NOMO-1 treated with dmso at 0.1 percent for 144 hours (cell line): ENCODE measurements around the gene STAT1.
"Not testable (repeated sequence)": the region's sequence is repeated elsewhere in the genome, so short reads cannot be mapped to it uniquely, and the experiment has no call there.

Experiments
- DNase-seq: peaks from one replicate; lab custom pipeline; 2025; ENCODE audit not compliant: unreplicated experiment; lab: John Stamatoyannopoulos, UW

STAT1 gene

GRCh38 chr2:190964170-190964795 is 49.7 kb downstream of the STAT1 start:
- DNase-seq, result no peak

DNA sequence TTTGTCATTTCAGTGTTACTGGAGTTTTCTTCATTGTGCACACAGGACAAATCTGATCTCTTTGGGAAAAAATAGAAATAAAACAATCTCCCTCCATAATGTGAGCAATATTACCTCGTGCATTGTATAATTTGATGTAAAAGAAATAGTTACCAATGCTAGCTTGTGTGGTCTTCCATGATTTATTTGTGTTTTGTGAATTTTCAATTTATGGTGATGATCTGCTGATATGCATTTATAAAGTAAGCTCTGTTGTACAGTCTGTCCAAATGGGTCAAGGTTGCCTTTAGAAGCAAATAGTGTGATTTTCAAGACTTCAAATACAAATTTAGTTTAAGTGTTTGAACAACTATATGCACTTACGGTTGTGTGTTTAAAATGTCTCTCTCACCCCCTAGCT is 50.9 kb downstream of the STAT1 start:
- DNase-seq, result no peak

DNA sequence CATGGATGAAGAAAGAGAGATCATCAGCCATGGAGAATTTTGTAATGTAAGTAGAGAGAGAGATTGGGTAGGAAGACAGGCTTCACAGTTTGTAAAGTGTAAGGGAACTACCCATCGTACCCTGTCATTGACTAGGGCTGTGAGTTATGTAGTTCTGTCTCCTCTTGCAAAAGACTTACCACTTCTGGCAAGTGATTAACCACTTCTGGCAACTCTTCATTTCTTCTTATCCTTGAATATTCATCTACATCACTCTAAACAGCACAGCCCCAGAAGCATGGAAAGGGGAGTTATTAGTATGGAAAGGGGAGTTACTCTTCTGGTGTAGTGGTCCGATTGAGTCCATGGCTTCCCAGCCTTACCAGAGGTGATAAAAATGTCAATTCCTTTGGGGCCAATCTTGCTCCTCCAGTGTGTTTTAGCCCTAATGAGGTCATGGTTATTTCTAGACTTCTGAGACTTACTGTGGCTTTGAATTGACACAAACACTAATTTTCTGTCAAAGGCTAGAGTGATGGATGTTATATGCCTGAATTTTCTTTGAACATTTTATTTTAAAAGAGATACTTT is 52.0 kb downstream of the STAT1 start:
- DNase-seq, result peak; percentile 26

GRCh38 chr2:190961117-190961516 is 52.9 kb downstream of the STAT1 start:
- not testable (repeated sequence) for DNase-seq

DNA sequence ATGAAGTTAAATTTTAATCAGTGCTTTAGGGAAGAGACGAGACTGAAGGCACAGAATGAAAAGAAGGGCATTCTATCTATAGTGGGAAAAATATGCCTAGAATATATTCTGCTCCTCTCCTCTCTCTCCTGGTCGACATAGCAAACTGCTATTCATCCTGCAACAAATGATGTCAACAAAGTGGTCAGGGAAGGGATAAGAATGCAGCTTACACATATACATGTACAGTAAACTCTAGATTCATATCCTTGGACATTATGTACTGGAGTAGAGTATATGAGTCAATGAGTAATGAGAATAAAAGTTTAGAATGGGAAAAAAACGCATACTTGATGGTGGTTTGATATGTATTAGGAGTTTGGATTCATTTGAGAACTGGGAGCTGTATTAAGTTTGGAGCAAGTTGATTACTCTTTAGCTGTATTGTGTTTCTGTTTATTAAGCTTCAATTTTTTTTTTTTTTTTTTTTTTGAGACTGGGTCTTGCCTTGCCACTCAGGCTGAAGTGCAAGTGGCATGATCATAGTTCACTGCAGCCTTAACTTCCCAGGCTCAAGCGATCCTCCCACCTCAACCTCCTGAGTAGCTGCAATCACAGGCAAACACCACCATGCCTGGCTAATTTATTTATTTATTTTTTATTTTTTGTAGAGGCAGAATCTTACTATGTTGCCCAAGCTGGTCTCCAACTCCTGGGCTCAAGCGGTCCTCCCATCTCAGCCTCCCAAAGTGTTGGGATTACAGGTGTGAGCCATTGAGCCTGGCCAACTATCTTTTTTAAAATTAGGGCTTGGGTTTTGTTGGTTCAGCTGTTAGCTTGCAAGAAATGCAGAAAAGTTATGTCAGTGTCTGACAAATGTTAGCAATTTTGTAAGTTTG is 53.8 kb downstream of the STAT1 start:
- DNase-seq, result no peak

DNA sequence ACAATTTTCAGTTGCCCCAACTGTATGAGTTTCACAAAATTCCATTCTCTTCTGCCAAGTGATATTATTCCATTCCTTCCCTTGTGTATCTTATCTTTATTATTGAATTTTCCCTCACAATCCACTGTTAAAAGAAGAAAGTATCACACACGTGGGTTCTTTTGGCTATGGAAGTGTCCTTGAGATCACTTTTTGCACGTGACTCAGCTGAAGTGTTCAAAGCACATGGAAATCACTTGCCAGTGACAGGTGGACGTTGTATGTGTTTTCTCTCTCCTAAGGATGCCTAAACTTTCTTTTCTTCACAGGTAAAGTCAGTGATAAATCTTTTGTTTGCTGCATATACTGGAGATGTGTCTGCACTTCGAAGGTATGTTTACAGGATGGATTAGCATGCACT is 60.7 kb downstream of the STAT1 start:
- no peak for DNase-seq

DNA sequence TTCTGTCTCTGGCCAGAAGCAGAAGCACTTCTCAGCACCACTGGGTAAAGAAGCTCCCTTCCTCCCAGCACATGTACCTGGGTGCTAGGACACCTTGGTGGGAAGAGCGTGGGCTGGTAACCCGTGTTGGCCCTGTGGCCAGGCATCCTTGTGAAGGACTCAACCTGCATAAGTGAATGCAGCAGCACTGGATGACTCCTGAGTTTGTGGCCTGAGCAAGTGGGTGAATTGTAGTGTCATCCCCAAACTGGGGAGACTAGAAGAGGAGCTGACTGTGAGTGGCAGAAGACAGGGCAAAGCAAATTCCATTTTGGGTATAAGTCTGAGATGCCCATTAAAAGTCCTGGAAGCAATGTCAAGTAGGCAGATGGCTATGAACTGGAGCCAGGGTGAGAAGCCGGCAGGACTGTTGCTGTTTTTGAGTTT is 63.4 kb downstream of the STAT1 start:
- DNase-seq, result no peak

DNA sequence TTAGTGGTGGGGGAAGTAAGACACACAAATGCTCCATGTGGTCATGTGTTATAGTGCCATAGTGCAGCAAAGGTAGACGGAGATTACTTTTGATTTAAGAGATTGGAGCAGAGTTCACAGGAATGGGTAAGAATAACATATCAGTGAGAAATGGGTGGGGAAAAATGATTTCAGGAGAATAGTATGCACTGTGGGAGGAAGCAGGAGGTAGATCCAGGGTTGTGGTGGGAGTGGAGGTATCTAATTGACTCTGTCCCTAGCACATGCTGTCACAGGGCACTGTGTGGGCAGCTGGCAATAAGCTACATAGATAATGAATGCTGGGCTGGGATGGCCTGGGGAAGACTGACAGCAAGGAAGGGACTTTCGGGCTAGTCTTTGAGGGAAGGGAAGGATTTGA is 65.3 kb downstream of the STAT1 start:
- DNase-seq, result no peak

DNA sequence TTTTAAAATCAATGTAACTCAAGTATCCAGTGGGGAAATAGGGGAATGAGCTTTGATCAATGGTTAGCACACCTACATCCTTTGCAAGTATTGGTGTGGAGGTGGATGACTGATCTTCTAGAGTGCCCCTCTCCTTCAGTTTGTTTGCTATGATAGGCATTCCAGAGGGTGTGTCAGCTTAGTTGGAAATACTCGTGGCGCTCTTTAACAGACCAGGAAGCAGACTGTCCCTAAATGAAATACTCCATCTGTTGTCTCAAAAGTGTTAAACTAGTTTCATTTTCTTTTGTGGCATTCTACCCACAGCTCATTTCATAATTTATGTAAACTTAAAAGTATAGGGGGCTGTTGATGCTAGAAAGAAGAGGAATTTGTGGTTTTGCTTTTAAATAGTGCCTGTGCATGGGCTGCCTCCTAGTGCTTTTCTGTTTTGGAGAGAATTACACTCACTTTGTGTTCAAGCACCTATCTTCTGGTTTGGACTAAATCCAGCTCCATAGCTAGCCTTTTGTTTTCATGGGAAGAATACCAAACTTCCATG is 66.2 kb downstream of the STAT1 start:
- peak; percentile 83 for DNase-seq

DNA sequence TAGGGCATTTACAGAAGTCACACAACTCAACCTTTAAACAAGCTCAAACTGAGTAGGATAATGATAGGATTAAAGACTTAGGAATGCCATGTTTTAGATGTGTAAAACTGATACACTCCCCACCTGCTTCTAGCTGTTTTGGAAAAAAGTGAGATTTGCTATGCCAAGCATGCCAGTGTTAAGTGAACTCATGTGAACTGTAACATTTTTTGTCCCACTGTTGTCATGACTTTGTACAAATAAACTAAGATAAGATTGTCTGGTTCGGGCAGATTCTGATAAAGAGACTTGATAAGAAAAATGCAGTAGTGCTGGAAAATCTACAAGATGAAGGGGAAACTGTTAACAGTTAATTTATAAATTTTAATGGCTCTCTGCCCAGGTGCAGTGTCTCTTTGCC is 66.8 kb downstream of the STAT1 start:
- DNase-seq, result no peak

DNA sequence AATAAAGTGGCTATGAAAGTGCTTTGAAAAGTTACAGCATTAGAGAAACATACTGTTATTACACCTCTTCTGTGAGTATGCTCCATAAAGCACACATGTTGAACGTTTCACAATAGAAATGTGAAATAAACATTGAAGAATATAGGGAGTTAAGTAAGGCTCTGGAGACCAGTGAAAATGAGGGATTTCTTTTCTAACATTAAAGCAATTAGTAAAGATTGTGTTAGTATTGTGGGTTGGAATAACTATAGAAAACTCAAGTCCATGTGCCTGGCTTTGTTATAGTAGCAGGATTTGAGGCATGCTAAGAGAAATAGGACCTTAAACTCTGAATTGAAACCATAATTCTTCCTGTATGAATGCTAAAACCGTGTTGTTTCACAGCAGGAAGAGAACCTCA is 70.3 kb downstream of the STAT1 start:
- no peak for DNase-seq

- DNase-seq, result no peak
Measured at GRCh38 chr2:190942697-190943096, 71.3 kb downstream of the STAT1 start.

- DNase-seq, result no peak
Measured at GRCh38 chr2:190941571-190941970, 72.4 kb downstream of the STAT1 start.

DNA sequence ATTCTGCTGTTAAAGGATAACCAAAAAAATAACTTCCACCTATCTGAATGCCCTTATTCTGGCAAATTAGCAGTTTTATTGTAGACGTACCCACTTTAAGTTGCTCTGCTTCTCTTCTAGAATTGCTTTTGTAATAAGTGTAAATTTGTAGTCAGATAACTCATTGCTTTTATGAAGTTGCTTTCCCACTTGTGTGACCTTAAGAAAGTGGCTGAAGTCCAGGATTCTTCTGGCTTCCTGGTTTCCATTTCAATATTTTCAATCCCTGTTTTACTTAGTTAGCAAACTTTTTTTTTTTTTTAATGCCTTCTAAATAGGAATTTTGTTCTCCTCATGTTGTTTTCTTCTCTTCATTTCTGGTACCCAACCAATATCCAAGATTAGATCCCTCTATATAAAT is 73.5 kb downstream of the STAT1 start:
- DNase-seq, result no peak

DNA sequence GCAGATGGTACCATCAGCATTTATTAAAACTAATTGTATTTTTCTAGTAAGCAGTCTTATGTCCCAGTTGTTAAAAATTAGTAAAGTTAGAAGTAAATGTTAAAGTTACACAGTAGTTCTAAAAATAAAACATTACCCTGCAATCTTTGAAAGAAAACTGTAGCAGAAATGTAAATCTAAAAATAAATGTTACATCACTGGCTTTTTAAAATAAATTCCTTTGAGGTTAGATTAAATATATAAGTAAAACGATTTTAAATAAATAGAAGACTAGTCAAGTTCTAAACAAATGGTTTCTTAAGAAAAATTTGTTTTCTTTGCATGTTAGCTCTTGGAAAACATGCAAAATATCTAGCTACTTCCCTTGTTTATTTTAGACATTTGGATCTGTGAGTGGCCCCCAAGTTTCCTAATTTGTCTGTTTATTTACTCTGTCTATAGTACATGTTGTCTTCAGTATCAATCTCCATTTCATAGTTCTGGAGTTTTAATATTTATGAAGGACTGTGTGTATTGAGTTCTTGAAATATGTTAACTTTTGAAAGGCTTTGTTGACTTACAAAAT is 75.1 kb downstream of the STAT1 start:
- DNase-seq, result no peak

DNA sequence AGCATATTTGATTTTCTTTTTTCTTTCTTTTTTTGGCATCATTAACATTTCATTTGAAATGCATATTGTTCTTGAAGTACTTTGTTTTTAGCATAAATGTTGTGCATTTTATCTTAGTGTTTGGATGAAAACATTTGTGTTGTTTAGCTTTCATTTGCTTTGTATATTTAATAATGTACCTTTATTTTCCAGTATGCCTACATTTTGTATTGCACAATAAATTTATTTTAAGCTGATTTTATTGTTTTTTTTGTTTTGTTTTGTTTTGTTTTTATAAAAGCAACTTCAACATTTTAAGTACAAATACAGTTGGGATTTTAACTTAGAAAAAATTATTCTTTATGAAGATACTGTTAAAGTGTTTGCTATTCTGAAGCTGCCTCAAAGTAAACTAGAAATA is 78.9 kb downstream of the STAT1 start:
- DNase-seq, result no peak

DNA sequence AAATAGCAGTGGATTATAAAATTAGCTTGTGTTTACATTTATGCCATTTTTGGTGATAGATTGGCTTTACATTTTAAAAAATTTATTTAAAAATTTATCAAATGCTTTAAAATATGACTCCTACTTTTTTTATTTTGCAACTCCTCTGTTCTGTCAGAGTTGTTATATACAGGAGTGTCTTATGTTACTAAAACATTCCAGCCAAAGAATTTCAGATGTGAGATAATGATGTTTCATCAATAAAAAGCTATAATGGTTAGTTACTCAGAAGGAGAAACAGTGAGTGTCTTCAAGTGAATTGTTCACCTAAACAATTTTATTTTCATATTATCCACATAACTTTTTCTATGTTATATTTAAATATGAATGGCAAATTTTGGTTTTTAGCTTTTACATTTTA is 80.6 kb downstream of the STAT1 start:
- no peak for DNase-seq

GRCh38 chr2:190932514-190932913 is 81.5 kb downstream of the STAT1 start:
- DNase-seq, result no peak

DNA sequence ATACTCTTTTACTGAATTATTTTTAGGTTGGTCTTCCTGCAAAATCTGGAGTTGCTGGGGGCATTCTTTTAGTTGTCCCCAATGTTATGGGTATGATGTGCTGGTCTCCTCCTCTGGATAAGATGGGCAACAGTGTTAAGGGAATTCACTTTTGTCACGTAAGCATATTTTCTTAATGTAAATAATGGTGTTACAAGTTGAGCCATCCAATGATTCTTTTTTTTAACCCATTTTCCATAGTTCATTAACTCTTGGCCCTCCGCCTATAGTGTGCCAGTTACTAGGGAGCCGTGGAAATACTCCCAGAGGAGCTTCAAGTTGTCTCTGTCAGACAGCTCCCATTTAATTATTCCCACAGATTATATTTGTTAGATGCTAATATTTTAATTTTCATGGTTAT is 83.6 kb downstream of the STAT1 start:
- no peak for DNase-seq

- no peak for DNase-seq
Measured at GRCh38 chr2:190929919-190930318, 84.1 kb downstream of the STAT1 start.

- DNase-seq, result no peak
Measured at GRCh38 chr2:190927301-190927700, 86.7 kb downstream of the STAT1 start.

DNA sequence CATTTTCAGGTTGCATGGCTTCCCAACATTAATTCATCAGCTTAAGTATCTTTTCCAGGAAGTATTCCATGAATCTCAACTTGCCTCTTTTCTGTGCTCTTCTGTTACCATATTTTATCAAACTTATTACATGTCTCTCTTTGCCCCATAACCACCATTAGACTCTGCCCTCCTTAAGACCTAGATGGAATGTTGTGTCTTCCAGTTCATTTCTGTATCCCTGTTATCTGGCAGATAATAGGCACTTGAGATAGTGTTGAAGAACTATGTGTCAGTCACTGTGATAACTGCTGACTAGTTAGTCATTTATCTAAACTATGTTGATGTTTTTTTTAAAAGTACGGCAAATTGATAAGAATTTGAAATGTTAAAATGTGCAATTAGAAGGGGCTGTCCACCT is 91.6 kb downstream of the STAT1 start:
- DNase-seq, result no peak
